Activated CD4-positive, alpha-beta T cell treated with anti-CD3 and anti-CD28 coated beads for 36 hours (primary cell): ENCODE data around the gene CFAP61. TPM values are rescaled to one million over a fixed set of nuclear protein-coding genes. Genes with fewer than 3 reads are reported as not detected.
A peak's percentile ranks its signal among the peaks of the same experiment; 100 is the strongest.

Experiments
- ATAC-seq: fragments of 200-7000 bp; cut with Tn5 transposase; one replicate; pipeline ENCODE4 v1.10.0; 2021; ENCODE audit warnings: mild to moderate bottlenecking, moderate library complexity
- CTCF ChIA-PET: fragments of 350-600 bp; sonication (Branson Sonifier 250); formaldehyde crosslinking; loops from one replicate; lab custom pipeline; 2021; ENCODE audit warnings: antibody characterized with exemption; lab: Charles Lee
- POLR2A ChIA-PET: fragments of 350-600 bp; sonication (Branson Sonifier 250); formaldehyde crosslinking; loops from one replicate; lab custom pipeline; 2021; ENCODE audit warnings: antibody characterized with exemption, inconsistent platforms; lab: Charles Lee
- DNase-seq: peaks from one replicate; pipeline ENCODE4 v3.0.0-alpha.2; 2020
- H3K27ac Mint-ChIP-seq: one replicate; pipeline ENCODE4 v1.8.0; 2021; ENCODE audit warnings: mixed read lengths
- H3K27me3 Mint-ChIP-seq: one replicate; pipeline ENCODE4 v1.8.0; 2021; ENCODE audit warnings: mixed read lengths
- H3K36me3 Mint-ChIP-seq: one replicate; pipeline ENCODE4 v1.8.0; 2021; ENCODE audit warnings: low read depth, mixed read lengths
- H3K4me1 Mint-ChIP-seq: one replicate; pipeline ENCODE4 v1.8.0; 2021; ENCODE audit warnings: mixed read lengths
- H3K4me3 Mint-ChIP-seq: one replicate; pipeline ENCODE4 v1.8.0; 2021; ENCODE audit warnings: mild to moderate bottlenecking, moderate library complexity, mixed read lengths
- H3K9me3 Mint-ChIP-seq: one replicate; pipeline ENCODE4 v1.8.0; 2021; ENCODE audit warnings: low read depth, mixed read lengths
- intact Hi-C, 2 experiments: fragments of 100-400 bp; cut with DNase I in 1 of 2; cut with micrococcal nuclease in 1 of 2; formaldehyde crosslinking; loops; one replicate each; pipeline versions ENCODE4 v1.14.2 to v1.15.1; 2022 to 2024; cut with DNase I, micrococcal nuclease
- total RNA-seq, 2 experiments: library from RNA; stranded (reverse); gene quantifications; one replicate each; pipeline ENCODE4 v1.2.3, GENCODE V29; 2021

Gene CFAP61
- total RNA-seq, 2 experiments from 2014 or later, result 0.39 to 0.51 TPM

- Mint-ChIP-seq H3K27me3 (peaks cover 6% of the 10 kb centered on the region), H3K9me3 (no peaks in the 10 kb centered on the region), H3K4me3 (no peak overlapping the region), H3K4me1 (no peaks in the 10 kb centered on the region), H3K27ac (no peak overlapping the region), H3K36me3 (no peaks in the 10 kb centered on the region)
- intact Hi-C loops, result no loop called here
- ChIA-PET POLR2A (no interaction called here), CTCF (interaction anchor here (1.1 kb wide), 1 partner anchor 163 kb away, joined by 5 read pairs; no protein-coding TSS in a partner anchor)
- ATAC-seq (no peak), DNase-seq (no peak)
These were observed 21.6 kb downstream of the CFAP61 start for GRCh38 chr20:20073801-20074371.

GRCh38 chr20:20075032-20075431 lies 22.7 kb downstream of the CFAP61 start:
- ChIA-PET POLR2A (no interaction called here), CTCF (no interaction called here)
- Mint-ChIP-seq H3K27ac (no peak overlapping the region), H3K4me3 (no peak overlapping the region), H3K4me1 (no peaks in the 10 kb centered on the region), H3K9me3 (no peaks in the 10 kb centered on the region), H3K27me3 (peaks cover 8% of the 10 kb centered on the region), H3K36me3 (no peaks in the 10 kb centered on the region)
- ATAC-seq (no peak), DNase-seq (no peak)
- intact Hi-C loops, result no loop called here

- intact Hi-C loops, result no loop called here
- CTCF ChIA-PET, result no interaction called here
- H3K36me3 Mint-ChIP-seq, result no peaks in the 10 kb centered on the region
- no peak overlapping the region for H3K27ac Mint-ChIP-seq
- DNase-seq (peak; percentile 9), ATAC-seq (no peak)
- no peaks in the 10 kb centered on the region for H3K9me3 Mint-ChIP-seq
- H3K27me3 Mint-ChIP-seq, result peaks cover 8% of the 10 kb centered on the region
- POLR2A ChIA-PET, result no interaction called here
- H3K4me3 Mint-ChIP-seq, result no peak overlapping the region
- H3K4me1 Mint-ChIP-seq, result no peaks in the 10 kb centered on the region
These were observed 24.1 kb downstream of the CFAP61 start for GRCh38 chr20:20076297-20077065.

GRCh38 chr20:20078041-20078440 lies 25.7 kb downstream of the CFAP61 start:
- intact Hi-C loops, result no loop called here
- ChIA-PET POLR2A (no interaction called here), CTCF (no interaction called here)
- Mint-ChIP-seq H3K27ac (no peak overlapping the region), H3K36me3 (no peaks in the 10 kb centered on the region), H3K9me3 (no peaks in the 10 kb centered on the region), H3K4me3 (no peak overlapping the region), H3K4me1 (no peaks in the 10 kb centered on the region), H3K27me3 (peaks cover 12% of the 10 kb centered on the region)
- DNase-seq (no peak), ATAC-seq (no peak)

GRCh38 chr20:20079102-20079784 lies 26.9 kb downstream of the CFAP61 start:
- CTCF ChIA-PET, result no interaction called here
- ATAC-seq, result no peak
- Mint-ChIP-seq H3K27me3 (peaks cover 14% of the 10 kb centered on the region), H3K4me3 (no peak overlapping the region), H3K4me1 (peaks cover 2% of the 10 kb centered on the region), H3K27ac (no peak overlapping the region), H3K36me3 (no peaks in the 10 kb centered on the region), H3K9me3 (no peaks in the 10 kb centered on the region)
- no peak for DNase-seq
- intact Hi-C loops, result no loop called here
- POLR2A ChIA-PET, result no interaction called here

GRCh38 chr20:20083807-20084206 lies 31.5 kb downstream of the CFAP61 start:
- ATAC-seq, result peak; percentile 44
- ChIA-PET POLR2A (no interaction called here), CTCF (interaction anchor here (0.7 to 2.5 kb wide), 10 partner anchors 12 to 1295 kb away, joined by 3 to 14 read pairs (median 4); no protein-coding TSS in a partner anchor)
- H3K4me1 Mint-ChIP-seq, result peaks cover 2% of the 10 kb centered on the region
- intact Hi-C loops, result loop anchor here (1.0 to 5.0 kb wide), 8 partner anchors 153 to 741 kb away; no protein-coding TSS in a partner anchor
- H3K36me3 Mint-ChIP-seq, result no peaks in the 10 kb centered on the region
- H3K4me3 Mint-ChIP-seq, result no peak overlapping the region
- no peak for DNase-seq
- no peak overlapping the region for H3K27ac Mint-ChIP-seq
- peaks cover 10% of the 10 kb centered on the region for H3K27me3 Mint-ChIP-seq
- H3K9me3 Mint-ChIP-seq, result no peaks in the 10 kb centered on the region

GRCh38 chr20:20084296-20084752 lies 32.0 kb downstream of the CFAP61 start:
- DNase-seq (no peak), ATAC-seq (no peak)
- ChIA-PET CTCF (interaction anchor here (0.8 to 2.5 kb wide), 4 partner anchors 14 to 1294 kb away, joined by 3 to 14 read pairs (median 4); no protein-coding TSS in a partner anchor), POLR2A (no interaction called here)
- no peak overlapping the region for H3K27ac Mint-ChIP-seq
- H3K4me1 Mint-ChIP-seq, result peaks cover 2% of the 10 kb centered on the region
- peaks cover 8% of the 10 kb centered on the region for H3K27me3 Mint-ChIP-seq
- H3K36me3 Mint-ChIP-seq, result no peaks in the 10 kb centered on the region
- no peak overlapping the region for H3K4me3 Mint-ChIP-seq
- intact Hi-C loops, result loop anchor here (1.0 to 5.0 kb wide), 6 partner anchors 153 to 740 kb away; no protein-coding TSS in a partner anchor
- H3K9me3 Mint-ChIP-seq, result no peaks in the 10 kb centered on the region

GRCh38 chr20:20085071-20085470 lies 32.7 kb downstream of the CFAP61 start:
- Mint-ChIP-seq H3K4me3 (no peak overlapping the region), H3K9me3 (no peaks in the 10 kb centered on the region), H3K27me3 (peaks cover 8% of the 10 kb centered on the region), H3K36me3 (no peaks in the 10 kb centered on the region), H3K27ac (no peak overlapping the region), H3K4me1 (peaks cover 2% of the 10 kb centered on the region)
- CTCF ChIA-PET, result interaction anchor here (0.6 to 2.5 kb wide), 2 partner anchors 138 to 509 kb away, joined by 3 to 14 read pairs; no protein-coding TSS in a partner anchor
- DNase-seq (no peak), ATAC-seq (no peak)
- POLR2A ChIA-PET, result no interaction called here
- intact Hi-C loops, result loop anchor here (2.0 kb wide), 3 partner anchors 484 to 740 kb away; no protein-coding TSS in a partner anchor

- no peaks in the 10 kb centered on the region for H3K36me3 Mint-ChIP-seq
- H3K27me3 Mint-ChIP-seq, result peaks cover 8% of the 10 kb centered on the region
- H3K4me1 Mint-ChIP-seq, result peaks cover 2% of the 10 kb centered on the region
- ATAC-seq, result no peak
- no peak overlapping the region for H3K27ac Mint-ChIP-seq
- intact Hi-C loops, result loop anchor here (2.0 kb wide), 3 partner anchors 483 to 739 kb away; no protein-coding TSS in a partner anchor
- H3K4me3 Mint-ChIP-seq, result no peak overlapping the region
- no peaks in the 10 kb centered on the region for H3K9me3 Mint-ChIP-seq
- DNase-seq, result no peak
- ChIA-PET CTCF (no interaction called here), POLR2A (no interaction called here)
These were observed 33.5 kb downstream of the CFAP61 start for GRCh38 chr20:20085812-20086211.

GRCh38 chr20:20089018-20089417 lies 36.7 kb downstream of the CFAP61 start:
- CTCF ChIA-PET, result interaction anchor here (0.8 kb wide), 1 partner anchor 505 kb away, joined by 3 read pairs; no protein-coding TSS in a partner anchor
- intact Hi-C loops, result no loop called here
- no peak for DNase-seq

GRCh38 chr20:20089939-20090338 lies 37.6 kb downstream of the CFAP61 start:
- Mint-ChIP-seq H3K4me3 (no peak overlapping the region), H3K27ac (no peak overlapping the region), H3K36me3 (no peaks in the 10 kb centered on the region), H3K27me3 (peaks cover 7% of the 10 kb centered on the region), H3K4me1 (no peaks in the 10 kb centered on the region), H3K9me3 (no peaks in the 10 kb centered on the region)
- CTCF ChIA-PET, result no interaction called here
- POLR2A ChIA-PET, result no interaction called here
- intact Hi-C loops, result no loop called here
- DNase-seq, result no peak
- no peak for ATAC-seq

More at GRCh38 chr20:20089018-20089417, 36.7 kb downstream of the CFAP61 start:
- H3K36me3 Mint-ChIP-seq, result no peaks in the 10 kb centered on the region
- POLR2A ChIA-PET, result no interaction called here
- H3K9me3 Mint-ChIP-seq, result no peaks in the 10 kb centered on the region
- H3K4me1 Mint-ChIP-seq, result peaks cover under 1% of the 10 kb centered on the region
- H3K27me3 Mint-ChIP-seq, result peaks cover 8% of the 10 kb centered on the region
- no peak overlapping the region for H3K4me3 Mint-ChIP-seq
- no peak for ATAC-seq
- H3K27ac Mint-ChIP-seq, result no peak overlapping the region
